ENCODE results near the gene FOXI3.
"Not testable (repeated sequence)": the region's sequence is repeated elsewhere in the genome, so short reads cannot be mapped to it uniquely, and the experiment has no call there.

Gene FOXI3

DNA sequence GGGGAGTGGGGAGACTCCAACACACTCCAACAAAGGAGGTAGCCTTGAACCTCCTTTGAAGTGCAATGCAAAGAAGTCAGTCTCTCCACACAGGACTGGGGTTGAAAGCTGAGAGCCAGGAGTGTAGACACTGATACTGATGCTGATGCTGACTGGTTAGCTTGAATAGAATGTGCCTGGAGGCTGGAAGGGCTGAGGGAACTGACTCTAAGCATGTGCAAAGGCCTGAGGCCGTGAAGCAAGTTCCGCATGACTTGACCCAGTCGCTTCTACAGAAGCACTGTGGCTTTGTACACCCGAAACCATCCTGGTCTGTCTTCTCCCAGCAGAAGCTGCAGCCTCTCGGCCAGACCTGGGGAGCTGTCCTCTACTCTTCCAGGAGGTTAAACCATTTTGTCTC, 10.4 kb downstream of the FOXI3 start:
- DNase-seq (ENCODE audit: low read depth, low spot score) = no peak

- DNase-seq (ENCODE audit: low read depth, low spot score) = no peak
Observed at GRCh38 chr2:88437010-88437409, 15.5 kb downstream of the FOXI3 start.

DNA sequence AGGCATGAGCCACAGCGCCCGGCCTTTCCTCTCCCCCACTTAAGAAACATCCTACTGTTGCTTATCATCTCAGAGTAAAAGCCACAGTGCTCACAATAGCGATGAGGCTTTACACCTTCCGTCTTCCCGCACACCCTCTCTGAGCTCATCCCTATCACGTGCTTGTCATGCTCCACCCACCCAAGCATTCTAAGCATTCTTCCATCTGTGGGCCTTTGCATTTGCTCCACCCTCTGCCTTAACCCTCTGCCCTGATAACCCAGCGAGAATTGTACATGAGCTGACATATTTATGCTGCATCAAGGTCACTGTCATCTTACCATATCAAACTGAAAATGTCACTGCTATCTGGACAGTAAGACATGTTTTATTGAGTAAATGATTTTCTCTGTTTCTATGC, 22.6 kb downstream of the FOXI3 start:
- DNase-seq (ENCODE audit: low read depth, low spot score) = no peak

GRCh38 chr2:88423733-88424132, 28.8 kb downstream of the FOXI3 start:
- no peak for DNase-seq (ENCODE audit: low read depth, low spot score)

DNA sequence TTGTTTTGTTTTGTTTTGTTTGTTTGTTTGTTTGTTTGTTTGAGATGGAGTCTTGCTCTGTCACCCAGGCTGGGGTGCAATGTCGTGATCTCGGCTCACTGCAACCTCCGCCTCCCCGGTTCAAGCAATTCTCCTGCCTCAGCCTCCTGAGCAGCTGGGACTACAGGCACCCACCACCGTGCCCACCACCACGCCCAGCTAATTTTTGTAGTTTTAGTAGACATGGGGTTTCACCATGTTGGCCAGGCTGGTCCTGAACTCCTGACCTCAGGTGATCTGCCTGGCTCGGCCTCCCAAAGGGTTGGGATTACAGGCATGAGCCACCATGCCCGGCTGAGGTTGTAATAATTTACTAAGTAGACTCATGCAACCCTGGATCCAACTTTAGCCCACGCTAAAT, 33.4 kb downstream of the FOXI3 start:
- DNase-seq (ENCODE audit: low read depth, low spot score) = not testable (repeated sequence)

DNA sequence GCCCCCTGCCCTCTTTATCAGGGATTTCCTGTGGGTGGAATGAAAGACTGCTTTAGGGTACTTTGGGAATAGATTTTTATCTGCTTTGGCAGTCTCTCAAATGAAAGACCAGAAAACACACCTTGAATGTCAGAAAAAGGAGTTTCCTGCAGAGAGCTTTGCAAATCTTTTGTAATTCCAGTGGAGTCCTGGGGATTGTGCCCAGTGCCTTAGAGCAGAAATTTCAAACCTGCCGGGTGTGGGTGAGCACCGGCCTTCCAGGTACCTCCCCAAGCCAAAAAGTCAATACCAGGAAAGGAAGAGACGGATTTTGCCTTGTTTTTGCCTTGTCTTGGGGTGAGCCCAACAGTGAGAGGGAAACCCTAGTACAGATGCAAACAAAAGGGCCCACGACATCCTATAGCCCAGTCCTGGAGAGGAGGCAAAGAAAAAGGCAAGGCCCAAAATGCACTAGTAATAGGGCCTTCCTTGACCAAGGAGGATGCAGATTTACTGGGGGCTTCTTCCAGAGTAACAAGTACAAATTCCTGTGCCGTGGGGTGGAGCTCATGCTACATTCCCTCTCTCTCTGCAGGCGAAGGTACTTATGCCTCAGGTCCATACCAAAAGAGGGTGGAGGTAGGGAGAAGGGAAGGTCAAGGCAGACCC, 36.4 kb downstream of the FOXI3 start:
- no peak for DNase-seq (ENCODE audit: low read depth, low spot score)

DNA sequence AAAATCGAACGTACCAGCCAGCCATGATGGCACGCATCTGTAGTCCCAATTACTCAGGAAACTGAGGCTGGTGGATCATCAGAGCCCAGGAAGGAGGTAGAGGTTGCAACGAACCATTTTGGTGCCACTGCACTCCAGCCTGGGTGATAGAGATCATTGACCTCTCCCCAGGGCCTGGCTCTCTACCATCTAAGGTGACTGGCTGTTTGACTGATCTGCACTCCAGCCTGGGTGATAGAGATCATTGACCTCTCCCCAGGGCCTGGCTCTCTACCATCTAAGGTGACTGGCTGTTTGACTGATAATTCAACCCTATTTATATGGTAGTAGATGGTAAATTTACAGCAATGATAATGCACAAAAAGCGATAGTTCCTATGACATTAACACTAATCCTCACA, 43.6 kb downstream of the FOXI3 start:
- not testable (repeated sequence) for DNase-seq (ENCODE audit: low read depth, low spot score)

GRCh38 chr2:88400037-88400767, 52.3 kb downstream of the FOXI3 start:
- no peak for DNase-seq (ENCODE audit: low read depth, low spot score)

- no peak for DNase-seq (ENCODE audit: low read depth, low spot score)
Observed at GRCh38 chr2:88398180-88398579, 54.3 kb downstream of the FOXI3 start.

Measured in activated CD4-positive, CD25-positive, alpha-beta regulatory T cell treated with anti-CD3 and anti-CD28 coated beads, Interleukin-2, amount 50 U/mL, for 16 hours (primary cell).